ENCODE measurements around the gene FARSA. TPM values are rescaled to one million over a fixed set of nuclear protein-coding genes. Genes with fewer than 3 reads are reported as not detected.
A peak's percentile ranks its signal among the peaks of the same experiment; 100 is the strongest.
"Not testable (repeated sequence)": the region's sequence is repeated elsewhere in the genome, so short reads cannot be mapped to it uniquely, and the experiment has no call there.

The FARSA gene
- polyA plus RNA-seq, 3 donors: 29.0 to 49.2 (median 47.9) TPM

DNA sequence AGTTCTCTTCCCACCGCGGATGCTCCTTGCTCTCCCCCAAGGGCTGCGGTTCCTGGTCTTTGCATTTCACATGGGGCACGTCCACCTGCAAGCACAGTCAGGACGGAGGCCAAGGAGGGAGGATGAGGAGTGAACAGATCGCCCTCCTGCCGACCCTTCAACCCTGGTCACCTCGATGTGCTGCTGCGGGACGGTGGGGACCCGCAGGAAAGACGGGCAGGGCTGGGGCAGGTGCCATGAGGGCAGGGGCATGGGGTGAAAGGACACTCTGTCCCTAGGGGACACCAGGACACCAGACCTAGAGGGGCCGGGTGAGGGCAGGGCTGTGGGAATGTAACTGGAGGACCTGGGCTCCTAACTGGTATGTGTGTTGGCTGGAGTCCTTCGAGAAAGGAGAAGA, 15.3 kb downstream of the FARSA start:
- no peak for DNase-seq
- Mint-ChIP-seq H3K27me3 (ENCODE audit: low read depth in 3 of 3) (peaks cover 0 to 5% (median 0%) of the 10 kb centered on the region in 3 donors), H3K36me3 (peaks cover 10 to 18% of the 10 kb centered on the region in 2 donors), H3K27ac (peak overlapping the region in 6 of 7 donors; percentile 28 to 93 (median 88)), H3K4me3 (peak overlapping the region; percentile 70 to 73), H3K4me1 (peaks cover 26% of the 10 kb centered on the region), H3K9me3 (peaks cover 0 to 4% (median 0%) of the 10 kb centered on the region in 7 donors)
- TF ChIP-seq, protein P1, sequence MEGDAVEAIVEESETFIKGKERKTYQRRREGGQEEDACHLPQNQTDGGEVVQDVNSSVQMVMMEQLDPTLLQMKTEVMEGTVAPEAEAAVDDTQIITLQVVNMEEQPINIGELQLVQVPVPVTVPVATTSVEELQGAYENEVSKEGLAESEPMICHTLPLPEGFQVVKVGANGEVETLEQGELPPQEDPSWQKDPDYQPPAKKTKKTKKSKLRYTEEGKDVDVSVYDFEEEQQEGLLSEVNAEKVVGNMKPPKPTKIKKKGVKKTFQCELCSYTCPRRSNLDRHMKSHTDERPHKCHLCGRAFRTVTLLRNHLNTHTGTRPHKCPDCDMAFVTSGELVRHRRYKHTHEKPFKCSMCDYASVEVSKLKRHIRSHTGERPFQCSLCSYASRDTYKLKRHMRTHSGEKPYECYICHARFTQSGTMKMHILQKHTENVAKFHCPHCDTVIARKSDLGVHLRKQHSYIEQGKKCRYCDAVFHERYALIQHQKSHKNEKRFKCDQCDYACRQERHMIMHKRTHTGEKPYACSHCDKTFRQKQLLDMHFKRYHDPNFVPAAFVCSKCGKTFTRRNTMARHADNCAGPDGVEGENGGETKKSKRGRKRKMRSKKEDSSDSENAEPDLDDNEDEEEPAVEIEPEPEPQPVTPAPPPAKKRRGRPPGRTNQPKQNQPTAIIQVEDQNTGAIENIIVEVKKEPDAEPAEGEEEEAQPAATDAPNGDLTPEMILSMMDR (IDR thresholded peaks at IDR 0.05): no peak
- Histone ChIP-seq H3K4me2 (replicated peaks; ENCODE audit: extremely low read depth, low read length, poor library complexity, severe bottlenecking) (no peak overlapping the region), H3K9ac (ENCODE audit: insufficient read depth, low read length, poor library complexity, severe bottlenecking) (no peak overlapping the region), H3K9me3 (replicated peaks in 1 of 2; ENCODE audit: control insufficient read depth in 1 of 2, insufficient read depth in 1 of 2, low read length in 2 of 2) (no peaks in the 10 kb centered on the region), H3K4me1 (ENCODE audit: control insufficient read depth in 1 of 2, insufficient read depth in 2 of 2, low read length in 2 of 2) (peaks cover 26 to 29% of the 10 kb centered on the region in 2 donors), H3K27ac (ENCODE audit: low read depth in 1 of 2, low read length in 2 of 2) (no peak overlapping the region), H3K4me3 (replicated peaks in 1 of 3; ENCODE audit: low read depth in 2 of 3, low read length in 3 of 3) (no peak overlapping the region), H4K20me1 (ENCODE audit: insufficient read depth, low read length) (no peaks in the 10 kb centered on the region), H3K79me2 (ENCODE audit: insufficient read depth, low read length) (no peaks in the 10 kb centered on the region), H3K36me3 (replicated peaks in 1 of 2; ENCODE audit: control insufficient read depth in 1 of 2, insufficient read depth in 2 of 2, low read length in 2 of 2) (peaks cover 11 to 13% of the 10 kb centered on the region in 2 donors), H2AFZ (ENCODE audit: insufficient read depth, low read depth, low read length, poor library complexity, severe bottlenecking) (no peak overlapping the region), H3K27me3 (ENCODE audit: control insufficient read depth in 2 of 2, insufficient read depth in 2 of 2, low read length in 2 of 2) (no peaks in the 10 kb centered on the region)
- intact Hi-C loops (cut with micrococcal nuclease): no loop called here
- 93% methylated on average over 9 of the region's 14 CpGs for WGBS (ENCODE audit: insufficient coverage)

DNA sequence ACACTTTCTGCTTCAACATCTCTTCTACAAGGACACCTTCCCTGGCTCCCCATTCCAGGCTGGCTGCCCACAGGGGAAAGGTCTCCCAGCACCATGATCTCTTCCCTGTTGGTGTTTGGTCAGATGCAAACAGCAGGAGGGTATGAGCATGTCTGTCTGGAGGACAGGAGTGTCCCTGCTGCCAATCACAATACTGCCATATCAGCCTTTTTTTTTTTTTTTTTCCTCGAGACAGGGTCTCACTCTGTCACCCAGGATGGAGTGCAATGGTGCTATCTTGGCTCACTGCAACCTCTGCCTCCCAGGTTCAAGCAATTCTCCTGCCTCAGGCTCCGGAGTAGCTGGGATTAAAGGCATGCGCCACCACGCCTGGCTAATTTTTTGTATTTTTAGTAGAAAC, 17.7 kb downstream of the FARSA start:
- H3K27ac Mint-ChIP-seq; H3K9me3 ChIP-seq (replicated peaks in 1 of 2; ENCODE audit: control insufficient read depth in 1 of 2, insufficient read depth in 1 of 2, low read length in 2 of 2); H3K27ac ChIP-seq (ENCODE audit: low read depth in 1 of 2, low read length in 2 of 2); H3K4me3 ChIP-seq (replicated peaks in 1 of 3; ENCODE audit: low read depth in 2 of 3, low read length in 3 of 3); H3K4me2 ChIP-seq (replicated peaks; ENCODE audit: extremely low read depth, low read length, poor library complexity, severe bottlenecking); DNase-seq; H3K9me3 Mint-ChIP-seq; H3K9ac ChIP-seq (ENCODE audit: insufficient read depth, low read length, poor library complexity, severe bottlenecking); H3K36me3 ChIP-seq (replicated peaks in 1 of 2; ENCODE audit: control insufficient read depth in 1 of 2, insufficient read depth in 2 of 2, low read length in 2 of 2); H2AFZ ChIP-seq (ENCODE audit: insufficient read depth, low read depth, low read length, poor library complexity, severe bottlenecking); intact Hi-C loops (cut with micrococcal nuclease); H3K27me3 Mint-ChIP-seq (ENCODE audit: low read depth in 3 of 3); H3K36me3 Mint-ChIP-seq; H4K20me1 ChIP-seq (ENCODE audit: insufficient read depth, low read length); H3K4me3 Mint-ChIP-seq; H3K27me3 ChIP-seq (ENCODE audit: control insufficient read depth in 2 of 2, insufficient read depth in 2 of 2, low read length in 2 of 2); H3K79me2 ChIP-seq (ENCODE audit: insufficient read depth, low read length): not testable (repeated sequence)
- peaks cover 39% of the 10 kb centered on the region for H3K4me1 Mint-ChIP-seq
- H3K4me1 ChIP-seq (ENCODE audit: control insufficient read depth in 1 of 2, insufficient read depth in 2 of 2, low read length in 2 of 2): peaks cover 37 to 40% of the 10 kb centered on the region in 2 donors
- WGBS (ENCODE audit: insufficient coverage): no CpG with 5 or more reads among the region's 4 CpGs
